Measurements from ENCODE around the gene FCRL5. TPM values are rescaled to one million over a fixed set of nuclear protein-coding genes. Genes with fewer than 3 reads are reported as not detected.

FCRL5 gene
- polyA plus RNA-seq, 2 of the 4 experiments (the other 2 are of a cell fraction) = not detected

DNA sequence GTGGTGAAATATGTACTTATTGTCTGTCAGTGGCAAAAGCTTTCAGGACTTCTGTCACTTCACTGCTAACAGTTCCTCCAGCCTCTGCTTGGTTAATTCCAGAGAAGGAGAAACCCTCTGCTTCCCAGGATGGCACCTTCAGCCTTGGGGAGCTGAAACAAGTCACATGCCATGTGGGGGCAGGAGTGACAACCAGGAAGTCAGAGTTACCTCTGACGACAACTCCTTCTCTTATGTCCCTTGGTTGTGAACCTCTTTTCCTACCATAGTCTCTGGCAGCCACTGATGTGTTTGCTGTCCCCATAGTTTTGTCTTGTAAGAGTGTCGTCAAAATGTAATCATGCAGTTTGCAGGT lies 53.6 kb downstream of the FCRL5 start:
- Histone ChIP-seq H3K4me1 (no peaks in the 10 kb centered on the region), H3K4me2 (no peak overlapping the region), H3K4me3 (no peak overlapping the region), H3K27ac (no peak overlapping the region), H3K9me3 (no peaks in the 10 kb centered on the region)
- WGBS (ENCODE audit: missing lambda C conversion rate) = 48% methylated on average over 2 of the region's 2 CpGs
- TF ChIP-seq, protein P1, sequence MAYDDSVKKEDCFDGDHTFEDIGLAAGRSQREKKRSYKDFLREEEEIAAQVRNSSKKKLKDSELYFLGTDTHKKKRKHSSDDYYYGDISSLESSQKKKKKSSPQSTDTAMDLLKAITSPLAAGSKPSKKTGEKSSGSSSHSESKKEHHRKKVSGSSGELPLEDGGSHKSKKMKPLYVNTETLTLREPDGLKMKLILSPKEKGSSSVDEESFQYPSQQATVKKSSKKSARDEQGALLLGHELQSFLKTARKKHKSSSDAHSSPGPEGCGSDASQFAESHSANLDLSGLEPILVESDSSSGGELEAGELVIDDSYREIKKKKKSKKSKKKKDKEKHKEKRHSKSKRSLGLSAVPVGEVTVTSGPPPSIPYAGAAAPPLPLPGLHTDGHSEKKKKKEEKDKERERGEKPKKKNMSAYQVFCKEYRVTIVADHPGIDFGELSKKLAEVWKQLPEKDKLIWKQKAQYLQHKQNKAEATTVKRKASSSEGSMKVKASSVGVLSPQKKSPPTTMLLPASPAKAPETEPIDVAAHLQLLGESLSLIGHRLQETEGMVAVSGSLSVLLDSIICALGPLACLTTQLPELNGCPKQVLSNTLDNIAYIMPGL (CRISPR knock-in tag; IDR thresholded peaks at IDR 0.05; ENCODE audit: borderline replicate concordance) = no peak
- TF ChIP-seq KDM5A (IDR thresholded peaks at IDR 0.05) (no peak), CEBPB (IDR thresholded peaks at IDR 0.05) (no peak), FOSL2 (IDR thresholded peaks at IDR 0.05) (no peak), FOSL2 (CRISPR knock-in tag; IDR thresholded peaks at IDR 0.05) (no peak), HEYL (CRISPR knock-in tag; IDR thresholded peaks at IDR 0.05) (no peak), EHMT2 (IDR thresholded peaks at IDR 0.05; ENCODE audit: low read depth) (no peak), HDAC2 (IDR thresholded peaks at IDR 0.05) (no peak), HOXA7 (CRISPR knock-in tag; IDR thresholded peaks at IDR 0.05) (no peak), ZC3H11A (IDR thresholded peaks at IDR 0.05) (no peak), EP300 (IDR thresholded peaks at IDR 0.05) (no peak), ZSCAN20 (CRISPR knock-in tag; IDR thresholded peaks at IDR 0.05) (no peak), MYC (IDR thresholded peaks at IDR 0.05; ENCODE audit: borderline replicate concordance, low read length) (no peak), MAFK (IDR thresholded peaks at IDR 0.05; ENCODE audit: partially characterized antibody) (no peak), CHD4 (IDR thresholded peaks at IDR 0.05; ENCODE audit: borderline replicate concordance) (no peak), RARB (CRISPR knock-in tag; IDR thresholded peaks at IDR 0.05) (no peak), CBX8 (IDR thresholded peaks at IDR 0.05) (no peak), RNF2 (IDR thresholded peaks at IDR 0.05; ENCODE audit: borderline replicate concordance, low read depth) (no peak), RCOR1 (IDR thresholded peaks at IDR 0.05; ENCODE audit: low read depth, low read length) (no peak)
- TF ChIP-seq, protein P2, sequence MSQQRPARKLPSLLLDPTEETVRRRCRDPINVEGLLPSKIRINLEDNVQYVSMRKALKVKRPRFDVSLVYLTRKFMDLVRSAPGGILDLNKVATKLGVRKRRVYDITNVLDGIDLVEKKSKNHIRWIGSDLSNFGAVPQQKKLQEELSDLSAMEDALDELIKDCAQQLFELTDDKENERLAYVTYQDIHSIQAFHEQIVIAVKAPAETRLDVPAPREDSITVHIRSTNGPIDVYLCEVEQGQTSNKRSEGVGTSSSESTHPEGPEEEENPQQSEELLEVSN (IDR thresholded peaks at IDR 0.05; ENCODE audit: borderline replicate concordance, low read depth) = no peak
- TF ChIP-seq, protein P3, sequence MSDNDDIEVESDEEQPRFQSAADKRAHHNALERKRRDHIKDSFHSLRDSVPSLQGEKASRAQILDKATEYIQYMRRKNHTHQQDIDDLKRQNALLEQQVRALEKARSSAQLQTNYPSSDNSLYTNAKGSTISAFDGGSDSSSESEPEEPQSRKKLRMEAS (IDR thresholded peaks at IDR 0.05) = no peak
- POLR2A ChIA-PET = no interaction called here
- ATAC-seq (no peak), DNase-seq (ENCODE audit: low read depth in 1 of 2, low spot score in 1 of 2) (no peak), FAIRE-seq (no peak)
- CTCF ChIA-PET = interaction anchor here (1.1 to 1.8 kb wide), 3 partner anchors 9 to 306 kb away, joined by 3 to 7 read pairs (median 4); no protein-coding TSS in a partner anchor

DNA sequence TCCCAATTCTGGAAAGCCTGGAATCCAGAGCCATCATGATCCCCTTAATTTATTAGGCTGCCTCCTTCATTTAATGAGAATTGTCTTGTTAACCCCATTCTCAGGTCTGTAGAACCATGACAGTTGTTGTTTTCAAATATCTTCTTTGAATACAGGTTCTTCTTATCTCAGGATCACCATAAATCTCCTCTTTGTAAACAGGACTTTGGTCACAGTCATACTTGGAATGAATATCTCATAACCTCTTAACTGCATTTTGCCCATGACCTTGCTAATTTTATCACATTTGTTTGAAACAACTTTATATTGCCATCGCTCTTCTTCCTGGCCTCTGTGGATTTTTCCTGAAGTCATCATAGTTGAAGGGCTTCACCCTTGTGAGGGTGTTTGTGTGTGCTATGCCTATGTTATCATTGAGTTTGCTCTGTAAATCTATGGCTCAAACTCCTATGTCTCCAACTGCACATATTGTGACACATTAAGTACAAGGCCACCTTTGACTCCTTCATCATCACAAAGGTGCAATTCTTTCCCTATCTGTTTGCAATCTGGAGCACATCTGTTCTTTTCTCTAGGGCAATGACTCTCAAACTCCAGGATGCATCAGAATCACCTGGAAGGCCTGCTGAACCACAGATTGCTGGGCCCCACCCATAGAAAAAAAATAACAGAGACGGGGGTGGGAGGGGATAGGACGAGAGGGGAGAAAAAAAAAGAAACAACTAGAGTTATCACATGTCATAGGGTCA lies 54.2 kb downstream of the FCRL5 start:
- FAIRE-seq (no peak), DNase-seq (ENCODE audit: low read depth in 1 of 2, low spot score in 1 of 2) (no peak), ATAC-seq (no peak)
- H3K9me3 ChIP-seq = no peaks in the 10 kb centered on the region
- TF ChIP-seq MAZ (IDR thresholded peaks at IDR 0.05; ENCODE audit: borderline replicate concordance, low read depth, low read length) = no peak
- TF ChIP-seq HEYL (CRISPR knock-in tag; IDR thresholded peaks at IDR 0.05) = no peak
- no peak for TF ChIP-seq TP53 (CRISPR knock-in tag; IDR thresholded peaks at IDR 0.05)
- TF ChIP-seq NR3C1 (IDR thresholded peaks at IDR 0.05) = no peak
- no peak for TF ChIP-seq TFCP2L1 (CRISPR knock-in tag; IDR thresholded peaks at IDR 0.05)
- TF ChIP-seq, protein P4, sequence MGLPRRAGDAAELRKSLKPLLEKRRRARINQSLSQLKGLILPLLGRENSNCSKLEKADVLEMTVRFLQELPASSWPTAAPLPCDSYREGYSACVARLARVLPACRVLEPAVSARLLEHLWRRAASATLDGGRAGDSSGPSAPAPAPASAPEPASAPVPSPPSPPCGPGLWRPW (IDR thresholded peaks at IDR 0.05) = no peak
- no peak for TF ChIP-seq ZNF302 (CRISPR knock-in tag; IDR thresholded peaks at IDR 0.05)
- TF ChIP-seq, protein P5, sequence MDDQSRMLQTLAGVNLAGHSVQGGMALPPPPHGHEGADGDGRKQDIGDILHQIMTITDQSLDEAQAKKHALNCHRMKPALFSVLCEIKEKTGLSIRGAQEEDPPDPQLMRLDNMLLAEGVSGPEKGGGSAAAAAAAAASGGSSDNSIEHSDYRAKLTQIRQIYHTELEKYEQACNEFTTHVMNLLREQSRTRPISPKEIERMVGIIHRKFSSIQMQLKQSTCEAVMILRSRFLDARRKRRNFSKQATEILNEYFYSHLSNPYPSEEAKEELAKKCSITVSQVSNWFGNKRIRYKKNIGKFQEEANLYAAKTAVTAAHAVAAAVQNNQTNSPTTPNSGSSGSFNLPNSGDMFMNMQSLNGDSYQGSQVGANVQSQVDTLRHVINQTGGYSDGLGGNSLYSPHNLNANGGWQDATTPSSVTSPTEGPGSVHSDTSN (IDR thresholded peaks at IDR 0.05) = no peak
- TF ChIP-seq, protein P6, sequence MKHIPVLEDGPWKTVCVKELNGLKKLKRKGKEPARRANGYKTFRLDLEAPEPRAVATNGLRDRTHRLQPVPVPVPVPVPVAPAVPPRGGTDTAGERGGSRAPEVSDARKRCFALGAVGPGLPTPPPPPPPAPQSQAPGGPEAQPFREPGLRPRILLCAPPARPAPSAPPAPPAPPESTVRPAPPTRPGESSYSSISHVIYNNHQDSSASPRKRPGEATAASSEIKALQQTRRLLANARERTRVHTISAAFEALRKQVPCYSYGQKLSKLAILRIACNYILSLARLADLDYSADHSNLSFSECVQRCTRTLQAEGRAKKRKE (CRISPR knock-in tag; IDR thresholded peaks at IDR 0.05; ENCODE audit: low read depth) = no peak
- no peak for TF ChIP-seq MYC (IDR thresholded peaks at IDR 0.05; ENCODE audit: borderline replicate concordance, low read length)
- TF ChIP-seq EHF (CRISPR knock-in tag; IDR thresholded peaks at IDR 0.05) = no peak
- TF ChIP-seq, protein P7, sequence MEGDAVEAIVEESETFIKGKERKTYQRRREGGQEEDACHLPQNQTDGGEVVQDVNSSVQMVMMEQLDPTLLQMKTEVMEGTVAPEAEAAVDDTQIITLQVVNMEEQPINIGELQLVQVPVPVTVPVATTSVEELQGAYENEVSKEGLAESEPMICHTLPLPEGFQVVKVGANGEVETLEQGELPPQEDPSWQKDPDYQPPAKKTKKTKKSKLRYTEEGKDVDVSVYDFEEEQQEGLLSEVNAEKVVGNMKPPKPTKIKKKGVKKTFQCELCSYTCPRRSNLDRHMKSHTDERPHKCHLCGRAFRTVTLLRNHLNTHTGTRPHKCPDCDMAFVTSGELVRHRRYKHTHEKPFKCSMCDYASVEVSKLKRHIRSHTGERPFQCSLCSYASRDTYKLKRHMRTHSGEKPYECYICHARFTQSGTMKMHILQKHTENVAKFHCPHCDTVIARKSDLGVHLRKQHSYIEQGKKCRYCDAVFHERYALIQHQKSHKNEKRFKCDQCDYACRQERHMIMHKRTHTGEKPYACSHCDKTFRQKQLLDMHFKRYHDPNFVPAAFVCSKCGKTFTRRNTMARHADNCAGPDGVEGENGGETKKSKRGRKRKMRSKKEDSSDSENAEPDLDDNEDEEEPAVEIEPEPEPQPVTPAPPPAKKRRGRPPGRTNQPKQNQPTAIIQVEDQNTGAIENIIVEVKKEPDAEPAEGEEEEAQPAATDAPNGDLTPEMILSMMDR (IDR thresholded peaks at IDR 0.05) = no peak
- no peaks in the 10 kb centered on the region for H3K4me1 ChIP-seq
- WGBS (ENCODE audit: missing lambda C conversion rate) = 31% methylated on average over 3 of the region's 3 CpGs
- H3K27ac ChIP-seq = no peak overlapping the region
- ChIA-PET POLR2A (no interaction called here), CTCF (interaction anchor here (1.0 to 1.7 kb wide), 2 partner anchors 280 to 302 kb away, joined by 3 read pairs; no protein-coding TSS in a partner anchor)
- no peak overlapping the region for H3K4me3 ChIP-seq
- H3K4me2 ChIP-seq = no peak overlapping the region
